ENCODE data around the gene GLOD5. TPM values are rescaled to one million over a fixed set of nuclear protein-coding genes. Genes with fewer than 3 reads are reported as not detected.

Gene GLOD5
- polyA plus RNA-seq, 1 donor from 2014 or later: not detected

DNA sequence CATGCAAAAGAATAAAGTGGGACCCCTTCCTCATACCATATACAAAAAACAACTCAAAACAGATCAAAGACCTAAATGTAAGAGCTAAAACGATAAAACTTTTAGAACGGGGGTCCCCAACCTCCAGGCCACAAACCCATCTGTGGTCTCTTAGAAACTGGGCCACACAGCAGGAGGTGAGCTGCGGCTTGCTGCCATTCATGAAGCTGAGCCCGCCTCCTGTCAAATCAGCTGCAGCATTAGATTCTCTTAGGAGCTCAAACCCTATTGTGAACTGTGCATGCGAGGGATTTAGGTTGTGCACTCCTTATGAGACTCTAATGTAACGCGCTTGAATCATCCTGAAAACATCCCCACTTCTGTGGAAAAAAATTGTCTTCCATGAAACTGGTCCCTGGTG is 17.9 kb downstream of the GLOD5 start:
- TF ChIP-seq POLR2AphosphoS5 (IDR thresholded peaks at IDR 0.05) (no peak), SMC3 (conservative IDR thresholded peaks at IDR 0.05; ENCODE audit: poor library complexity) (no peak), TAF1 (IDR thresholded peaks at IDR 0.05; ENCODE audit: low read depth) (no peak), MXI1 (conservative IDR thresholded peaks at IDR 0.05; ENCODE audit: poor library complexity, severe bottlenecking) (no peak), EZH2 (IDR thresholded peaks at IDR 0.05; ENCODE audit: borderline replicate concordance, insufficient read depth, low read length, poor library complexity, severe bottlenecking) (no peak), EP300 (conservative IDR thresholded peaks at IDR 0.05; ENCODE audit: poor library complexity, severe bottlenecking) (no peak), RAD21 (conservative IDR thresholded peaks at IDR 0.05) (no peak)
- TF ChIP-seq, protein P1, sequence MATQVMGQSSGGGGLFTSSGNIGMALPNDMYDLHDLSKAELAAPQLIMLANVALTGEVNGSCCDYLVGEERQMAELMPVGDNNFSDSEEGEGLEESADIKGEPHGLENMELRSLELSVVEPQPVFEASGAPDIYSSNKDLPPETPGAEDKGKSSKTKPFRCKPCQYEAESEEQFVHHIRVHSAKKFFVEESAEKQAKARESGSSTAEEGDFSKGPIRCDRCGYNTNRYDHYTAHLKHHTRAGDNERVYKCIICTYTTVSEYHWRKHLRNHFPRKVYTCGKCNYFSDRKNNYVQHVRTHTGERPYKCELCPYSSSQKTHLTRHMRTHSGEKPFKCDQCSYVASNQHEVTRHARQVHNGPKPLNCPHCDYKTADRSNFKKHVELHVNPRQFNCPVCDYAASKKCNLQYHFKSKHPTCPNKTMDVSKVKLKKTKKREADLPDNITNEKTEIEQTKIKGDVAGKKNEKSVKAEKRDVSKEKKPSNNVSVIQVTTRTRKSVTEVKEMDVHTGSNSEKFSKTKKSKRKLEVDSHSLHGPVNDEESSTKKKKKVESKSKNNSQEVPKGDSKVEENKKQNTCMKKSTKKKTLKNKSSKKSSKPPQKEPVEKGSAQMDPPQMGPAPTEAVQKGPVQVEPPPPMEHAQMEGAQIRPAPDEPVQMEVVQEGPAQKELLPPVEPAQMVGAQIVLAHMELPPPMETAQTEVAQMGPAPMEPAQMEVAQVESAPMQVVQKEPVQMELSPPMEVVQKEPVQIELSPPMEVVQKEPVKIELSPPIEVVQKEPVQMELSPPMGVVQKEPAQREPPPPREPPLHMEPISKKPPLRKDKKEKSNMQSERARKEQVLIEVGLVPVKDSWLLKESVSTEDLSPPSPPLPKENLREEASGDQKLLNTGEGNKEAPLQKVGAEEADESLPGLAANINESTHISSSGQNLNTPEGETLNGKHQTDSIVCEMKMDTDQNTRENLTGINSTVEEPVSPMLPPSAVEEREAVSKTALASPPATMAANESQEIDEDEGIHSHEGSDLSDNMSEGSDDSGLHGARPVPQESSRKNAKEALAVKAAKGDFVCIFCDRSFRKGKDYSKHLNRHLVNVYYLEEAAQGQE (IDR thresholded peaks at IDR 0.05; ENCODE audit: borderline replicate concordance): no peak
- TF ChIP-seq, protein P2, sequence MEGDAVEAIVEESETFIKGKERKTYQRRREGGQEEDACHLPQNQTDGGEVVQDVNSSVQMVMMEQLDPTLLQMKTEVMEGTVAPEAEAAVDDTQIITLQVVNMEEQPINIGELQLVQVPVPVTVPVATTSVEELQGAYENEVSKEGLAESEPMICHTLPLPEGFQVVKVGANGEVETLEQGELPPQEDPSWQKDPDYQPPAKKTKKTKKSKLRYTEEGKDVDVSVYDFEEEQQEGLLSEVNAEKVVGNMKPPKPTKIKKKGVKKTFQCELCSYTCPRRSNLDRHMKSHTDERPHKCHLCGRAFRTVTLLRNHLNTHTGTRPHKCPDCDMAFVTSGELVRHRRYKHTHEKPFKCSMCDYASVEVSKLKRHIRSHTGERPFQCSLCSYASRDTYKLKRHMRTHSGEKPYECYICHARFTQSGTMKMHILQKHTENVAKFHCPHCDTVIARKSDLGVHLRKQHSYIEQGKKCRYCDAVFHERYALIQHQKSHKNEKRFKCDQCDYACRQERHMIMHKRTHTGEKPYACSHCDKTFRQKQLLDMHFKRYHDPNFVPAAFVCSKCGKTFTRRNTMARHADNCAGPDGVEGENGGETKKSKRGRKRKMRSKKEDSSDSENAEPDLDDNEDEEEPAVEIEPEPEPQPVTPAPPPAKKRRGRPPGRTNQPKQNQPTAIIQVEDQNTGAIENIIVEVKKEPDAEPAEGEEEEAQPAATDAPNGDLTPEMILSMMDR (IDR thresholded peaks at IDR 0.05; ENCODE audit: poor library complexity, severe bottlenecking): no peak
- H4K20me1 ChIP-seq (ENCODE audit: insufficient read depth): no peaks in the 10 kb centered on the region
- H3K27me3 ChIP-seq (ENCODE audit: insufficient read depth, low read depth, low read length): no peaks in the 10 kb centered on the region
- no peak overlapping the region for H3K4me2 ChIP-seq (ENCODE audit: low read length)
- no peak overlapping the region for H3K9ac ChIP-seq (ENCODE audit: low read length)
- H3K36me3 ChIP-seq (ENCODE audit: insufficient read depth, low read length): no peaks in the 10 kb centered on the region
- H2AFZ ChIP-seq (ENCODE audit: low read depth, low read length): no peak overlapping the region
- no peak overlapping the region for H3K4me3 ChIP-seq (ENCODE audit: low read length)
- no peaks in the 10 kb centered on the region for H3K9me3 ChIP-seq (ENCODE audit: low read length)
- no peak overlapping the region for H3K27ac ChIP-seq (ENCODE audit: low read length)
- H3K9me2 ChIP-seq (ENCODE audit: insufficient read depth, low read length): no peaks in the 10 kb centered on the region
- no peaks in the 10 kb centered on the region for H3F3A ChIP-seq (ENCODE audit: insufficient read depth, low read length, poor library complexity, severe bottlenecking)
- H3K79me2 ChIP-seq (replicated peaks; ENCODE audit: insufficient read depth, low read length): no peaks in the 10 kb centered on the region

DNA sequence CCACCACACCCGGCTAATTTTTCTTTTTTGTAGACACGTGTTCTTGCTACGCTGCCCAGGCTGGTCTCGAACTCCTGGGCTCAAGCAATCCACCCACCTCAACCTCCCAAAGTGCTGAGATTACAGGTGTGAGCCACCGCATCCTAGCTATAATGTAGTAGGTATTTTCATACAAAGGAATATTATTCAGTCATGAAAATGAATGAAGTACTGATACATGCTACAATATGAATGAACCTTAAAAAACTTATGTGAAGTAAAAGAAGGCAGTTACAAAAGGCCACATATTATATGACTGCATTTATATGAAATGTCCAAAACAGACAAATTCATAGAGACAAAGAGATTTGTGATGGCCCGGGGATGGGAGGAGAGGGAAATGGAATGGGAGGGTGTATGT is 20.2 kb downstream of the GLOD5 start:
- Histone ChIP-seq H3K27ac (ENCODE audit: low read length) (no peak overlapping the region), H3K79me2 (replicated peaks; ENCODE audit: insufficient read depth, low read length) (no peaks in the 10 kb centered on the region), H3K4me3 (ENCODE audit: low read length) (no peak overlapping the region), H3K9me2 (ENCODE audit: insufficient read depth, low read length) (no peaks in the 10 kb centered on the region), H3F3A (ENCODE audit: insufficient read depth, low read length, poor library complexity, severe bottlenecking) (no peaks in the 10 kb centered on the region), H3K9me3 (ENCODE audit: low read length) (no peaks in the 10 kb centered on the region), H3K27me3 (ENCODE audit: insufficient read depth, low read depth, low read length) (no peaks in the 10 kb centered on the region), H3K4me2 (ENCODE audit: low read length) (no peak overlapping the region), H2AFZ (ENCODE audit: low read depth, low read length) (no peak overlapping the region), H3K36me3 (ENCODE audit: insufficient read depth, low read length) (no peaks in the 10 kb centered on the region), H3K9ac (ENCODE audit: low read length) (no peak overlapping the region), H4K20me1 (ENCODE audit: insufficient read depth) (no peaks in the 10 kb centered on the region)
- TF ChIP-seq MXI1 (conservative IDR thresholded peaks at IDR 0.05; ENCODE audit: poor library complexity, severe bottlenecking) (no peak), EZH2 (IDR thresholded peaks at IDR 0.05; ENCODE audit: borderline replicate concordance, insufficient read depth, low read length, poor library complexity, severe bottlenecking) (no peak), POLR2AphosphoS5 (IDR thresholded peaks at IDR 0.05) (no peak), SMC3 (conservative IDR thresholded peaks at IDR 0.05; ENCODE audit: poor library complexity) (no peak), RAD21 (conservative IDR thresholded peaks at IDR 0.05) (no peak), EP300 (conservative IDR thresholded peaks at IDR 0.05; ENCODE audit: poor library complexity, severe bottlenecking) (no peak), TAF1 (IDR thresholded peaks at IDR 0.05; ENCODE audit: low read depth) (no peak)
- TF ChIP-seq, protein P1 (IDR thresholded peaks at IDR 0.05; ENCODE audit: borderline replicate concordance): no peak
- TF ChIP-seq, protein P2 (IDR thresholded peaks at IDR 0.05; ENCODE audit: poor library complexity, severe bottlenecking): no peak

Data from neural cell (in vitro differentiated cells).